HG03432 (cell line): ENCODE data around the gene UNC13C.

ENCODE experiments used
- ATAC-seq: cut with Tn5 transposase; IDR thresholded peaks from one replicate; pipeline ENCODE4 v1.9.1; 2021; ENCODE audit warnings: mild to moderate bottlenecking, moderate library complexity; ENCODE audit not compliant: unreplicated experiment

The UNC13C gene

DNA sequence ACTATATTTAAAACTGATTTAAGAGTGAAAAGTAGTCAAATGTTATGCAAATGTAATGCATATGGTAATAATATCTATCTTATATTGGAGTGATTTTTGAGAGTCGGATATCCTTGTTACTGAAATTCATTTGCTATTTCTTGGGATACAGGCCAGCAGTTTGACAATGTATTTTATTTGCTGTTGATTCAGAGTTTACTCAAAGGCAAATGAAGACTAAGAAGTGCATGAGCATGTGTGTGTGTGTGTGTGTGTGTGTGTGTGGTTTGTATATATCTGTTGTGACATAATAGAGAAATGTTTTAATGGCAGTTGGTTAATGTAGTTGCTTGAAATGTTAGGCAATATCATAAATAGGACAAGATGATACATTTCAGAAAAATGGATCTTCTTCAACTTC, 39.0 kb downstream of the UNC13C start:
- no peak for ATAC-seq

DNA sequence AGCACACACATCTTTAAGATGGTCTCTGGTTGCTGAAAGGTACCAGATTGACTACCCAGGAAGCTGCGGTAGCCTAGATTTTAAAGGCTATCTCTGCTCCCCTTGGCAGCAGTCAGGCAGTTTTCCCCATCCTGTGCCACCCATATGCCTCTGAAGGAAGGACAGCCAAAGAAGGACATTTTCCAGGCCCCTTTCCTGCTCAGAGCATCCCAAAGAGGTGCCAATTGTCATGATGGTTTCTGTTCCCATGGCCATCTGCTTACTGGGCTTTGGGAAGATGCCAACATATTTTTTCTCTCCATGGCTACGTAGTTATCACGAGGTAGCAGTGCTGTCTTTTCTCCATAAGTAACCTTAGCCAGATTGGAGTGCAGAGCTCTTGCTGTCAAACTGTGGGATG, 39.7 kb downstream of the UNC13C start:
- no peak for ATAC-seq

DNA sequence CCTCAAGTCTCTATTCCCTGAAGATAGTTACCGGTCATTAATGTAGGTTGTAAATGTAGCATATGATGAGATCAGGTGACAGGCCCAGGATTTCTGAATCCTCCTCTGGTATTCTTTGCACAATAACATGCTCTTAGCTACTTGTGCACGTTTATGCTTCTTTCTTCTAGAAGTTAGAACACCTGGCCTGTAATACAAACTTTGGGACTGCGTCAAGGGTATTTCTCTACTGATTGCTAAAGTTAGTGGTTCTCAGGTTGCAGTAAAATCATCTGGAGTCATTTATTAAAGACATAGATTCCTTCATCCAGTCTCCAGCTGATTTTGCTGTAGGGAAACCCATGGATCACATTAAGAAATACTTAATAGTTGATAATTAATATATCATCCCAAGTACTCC, 48.0 kb downstream of the UNC13C start:
- ATAC-seq: no peak

DNA sequence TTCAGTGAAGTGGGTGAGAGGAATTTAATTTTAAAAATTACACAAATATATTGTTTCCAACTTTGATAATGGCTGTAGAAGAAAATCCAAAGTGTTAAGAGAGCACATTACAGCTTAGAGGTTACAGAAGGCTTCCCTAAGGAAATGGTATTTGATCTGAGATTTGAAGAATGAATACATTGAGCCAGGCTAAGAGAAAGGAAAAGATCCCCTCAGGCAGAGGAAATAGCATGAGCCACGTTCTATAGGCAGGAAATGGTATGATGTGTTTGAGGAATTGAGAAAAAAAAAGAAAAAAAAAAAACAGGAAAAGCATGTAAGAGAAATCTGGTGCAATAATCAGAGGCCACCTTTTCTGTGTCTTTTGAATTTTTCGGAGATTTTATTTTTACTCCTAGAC, 48.6 kb downstream of the UNC13C start:
- no peak for ATAC-seq

DNA sequence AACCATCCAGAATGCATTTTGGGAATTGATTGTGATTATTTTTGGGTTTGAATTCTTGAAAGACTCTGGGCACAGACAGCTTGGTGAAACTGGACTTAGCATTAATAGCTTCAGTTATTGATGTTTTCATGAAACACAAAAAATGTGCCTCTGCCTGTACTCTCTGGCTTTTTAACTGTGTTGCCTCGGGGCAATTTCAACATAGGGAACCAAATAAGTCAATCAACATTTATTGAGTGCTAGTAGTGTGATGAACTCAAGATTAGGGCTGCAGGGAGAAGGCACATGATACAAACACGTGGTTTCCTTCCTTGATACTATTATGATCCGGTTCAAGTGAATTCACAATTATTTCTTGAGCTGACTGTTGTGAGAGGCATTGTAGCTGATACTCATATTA, 50.8 kb downstream of the UNC13C start:
- no peak for ATAC-seq

GRCh38 chr15:54032066-54032465, 53.8 kb downstream of the UNC13C start:
- ATAC-seq: no peak

- ATAC-seq: no peak
Observed at GRCh38 chr15:54033356-54033860, 55.2 kb downstream of the UNC13C start.

DNA sequence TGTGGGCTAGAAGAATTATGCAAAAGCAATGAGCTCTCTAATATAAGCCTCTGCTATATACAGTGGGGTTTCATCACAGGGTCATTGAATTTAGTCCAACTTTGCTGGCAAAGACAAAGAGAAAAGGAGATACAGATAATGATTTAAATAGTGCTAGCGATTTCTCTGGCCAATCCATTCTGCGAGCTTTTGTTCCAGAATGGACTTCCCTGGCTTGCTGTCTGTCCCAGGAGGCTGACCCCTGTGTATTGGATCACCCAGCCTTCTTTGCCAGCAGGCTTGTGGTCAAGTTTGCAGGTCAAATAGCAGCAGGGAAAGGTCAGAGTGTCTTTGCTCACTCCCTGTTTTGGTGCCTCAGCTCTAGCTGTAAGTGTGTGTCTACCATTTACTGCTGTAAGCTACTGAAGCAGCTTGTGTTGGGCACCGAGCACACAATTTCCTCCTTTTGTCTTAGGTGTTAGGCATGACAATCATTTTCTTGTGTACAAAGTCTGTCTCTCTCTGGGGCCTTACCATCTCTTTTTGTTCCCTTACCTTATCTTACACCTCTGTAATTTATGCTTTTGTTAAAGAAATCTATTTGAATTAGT, 55.7 kb downstream of the UNC13C start:
- no peak for ATAC-seq

GRCh38 chr15:54035616-54036015, 57.4 kb downstream of the UNC13C start:
- no peak for ATAC-seq

DNA sequence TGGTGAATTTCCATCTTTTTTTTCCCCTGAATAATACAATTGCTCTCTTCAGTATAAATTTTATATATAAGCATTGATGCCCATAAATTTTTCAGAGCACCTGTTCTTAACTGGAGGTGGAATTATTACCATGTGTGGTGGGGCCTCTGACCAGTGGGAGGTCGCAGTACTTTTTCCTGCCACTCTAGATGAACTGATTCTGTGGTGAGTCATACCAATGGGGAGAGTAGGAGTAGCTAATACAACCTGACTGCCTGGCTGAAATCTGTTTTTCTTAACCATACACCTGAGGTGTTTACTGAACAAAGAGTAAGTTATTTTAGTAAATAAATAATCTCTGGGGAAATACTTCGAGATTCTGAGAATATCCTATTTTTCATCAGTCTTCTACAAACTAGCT, 67.2 kb downstream of the UNC13C start:
- no peak for ATAC-seq

DNA sequence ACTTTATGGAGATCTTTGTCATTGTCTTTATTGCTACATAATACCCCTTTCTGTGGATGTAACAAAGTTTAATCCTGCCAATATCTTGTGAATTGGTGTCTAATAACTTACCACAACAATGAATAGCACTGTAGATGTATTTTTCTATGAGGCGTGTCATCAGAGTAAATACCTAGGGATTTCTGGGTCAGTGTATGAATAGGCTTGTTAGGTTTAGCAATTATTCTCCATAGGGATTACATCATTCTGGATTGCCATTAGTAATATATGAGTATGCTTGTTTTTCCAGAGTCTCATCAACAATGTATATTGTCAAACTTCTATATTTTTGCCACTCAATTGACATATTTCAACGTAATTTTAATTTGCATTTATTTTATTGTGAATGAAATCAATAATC, 67.9 kb downstream of the UNC13C start:
- ATAC-seq: no peak

- ATAC-seq: no peak
Observed at GRCh38 chr15:54064365-54064764, 86.1 kb downstream of the UNC13C start.

GRCh38 chr15:54066403-54066802, 88.2 kb downstream of the UNC13C start:
- ATAC-seq: no peak

- peak; percentile 58 for ATAC-seq
Observed at GRCh38 chr15:54082836-54083492, 104.7 kb downstream of the UNC13C start.

- ATAC-seq: no peak
Observed at GRCh38 chr15:54083501-54083900, 105.3 kb downstream of the UNC13C start.

- ATAC-seq: no peak
Observed at GRCh38 chr15:54083991-54084390, 105.8 kb downstream of the UNC13C start.

GRCh38 chr15:54088837-54089236, 110.6 kb downstream of the UNC13C start:
- ATAC-seq: no peak

DNA sequence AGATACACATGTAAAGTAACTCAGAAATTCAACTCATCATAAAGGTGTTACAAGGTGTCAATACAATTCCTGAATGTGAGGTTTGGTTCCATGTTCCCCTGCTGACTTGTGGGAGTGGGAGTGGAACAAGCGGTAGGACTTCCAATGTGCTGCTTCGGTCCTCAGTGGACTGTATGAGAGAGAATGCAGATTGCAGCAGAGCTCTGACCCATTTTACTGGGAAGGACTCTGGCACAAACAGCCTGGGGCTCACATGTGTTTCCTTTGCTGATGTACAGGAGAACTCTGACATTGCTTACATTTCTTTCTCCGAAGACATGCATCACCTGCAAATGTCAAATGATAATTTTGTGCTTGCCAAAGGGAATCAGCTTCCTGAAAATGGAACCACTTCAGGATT, 111.5 kb downstream of the UNC13C start:
- no peak for ATAC-seq

- ATAC-seq: no peak
Observed at GRCh38 chr15:54091651-54092050, 113.4 kb downstream of the UNC13C start.

- no peak for ATAC-seq
Observed at GRCh38 chr15:54094661-54095060, 116.4 kb downstream of the UNC13C start.

DNA sequence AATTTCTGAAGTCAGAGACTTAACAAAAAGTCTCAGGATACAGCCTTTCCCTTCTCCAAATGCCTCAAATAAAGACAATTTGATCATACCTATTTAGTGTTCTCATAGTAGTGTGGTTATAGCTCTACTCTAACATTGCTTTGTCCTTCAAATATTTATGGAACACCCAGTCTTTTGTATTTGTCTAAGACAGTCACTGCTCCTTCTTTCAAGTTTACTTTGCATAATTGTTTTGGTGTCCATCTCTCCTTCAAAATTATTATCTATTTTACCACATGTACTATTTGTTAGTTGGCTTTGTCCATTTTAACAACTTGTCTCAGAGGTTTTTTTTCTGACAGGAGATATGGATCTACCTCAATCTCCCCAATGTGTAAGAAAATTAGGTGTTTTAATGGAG, 118.8 kb downstream of the UNC13C start:
- ATAC-seq: no peak

- ATAC-seq: no peak
Observed at GRCh38 chr15:54099010-54099409, 120.8 kb downstream of the UNC13C start.
